Measurements from ENCODE around the gene FCN1. TPM values are rescaled to one million over a fixed set of nuclear protein-coding genes. Genes with fewer than 3 reads are reported as not detected.

The FCN1 gene
- total and polyA plus RNA-seq, 7 experiments from 2014 or later = 2.1 to 561 (median 8.1) TPM; not detected in 1

DNA sequence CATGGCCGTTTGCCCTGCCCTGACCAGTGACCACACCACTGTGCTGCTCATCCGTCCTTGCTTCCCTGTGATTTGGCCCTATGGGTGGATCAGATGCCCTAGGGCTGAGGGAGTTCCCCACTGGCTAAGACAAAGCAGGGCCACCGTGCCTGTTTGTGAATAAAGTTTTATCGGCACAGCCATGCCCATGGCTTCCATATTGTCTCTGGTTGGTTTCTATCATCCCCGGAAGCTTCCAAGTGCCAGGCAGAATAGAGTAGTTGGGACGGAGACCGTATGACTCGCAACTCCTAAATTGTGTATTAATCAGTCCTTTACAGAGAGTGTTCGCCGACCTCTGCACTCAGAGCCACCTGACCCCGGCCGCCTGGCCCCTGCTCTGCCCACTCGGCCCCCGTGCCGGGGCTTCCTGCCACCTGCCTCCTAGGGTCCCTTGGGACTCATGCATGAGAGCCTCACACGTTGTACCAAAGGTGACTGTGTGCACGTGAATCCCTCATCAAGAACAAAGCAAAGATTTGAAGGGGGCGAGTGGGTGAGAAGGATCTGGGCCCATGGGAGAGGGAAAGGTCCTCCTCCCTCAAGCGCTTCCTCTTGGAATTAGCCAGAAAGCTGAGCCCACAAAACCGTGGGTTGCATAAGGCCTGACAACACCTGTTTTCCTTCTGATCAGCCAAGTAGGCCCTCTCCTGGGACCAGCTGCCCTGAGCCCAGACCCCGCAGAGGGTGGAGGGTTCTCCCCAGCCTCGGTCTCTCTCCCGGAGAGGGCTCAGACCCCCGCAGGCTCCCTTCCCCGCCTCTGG lies 48.8 kb downstream of the FCN1 start:
- DNase-seq = no peak
- Mint-ChIP-seq H3K27ac (no peak overlapping the region), H3K9me3 (peaks cover 0 to 6% (median 0%) of the 10 kb centered on the region in 11 donors), H3K36me3 (no peaks in the 10 kb centered on the region), H3K4me1 (peaks cover 0 to 4% (median 0%) of the 10 kb centered on the region in 7 donors), H3K4me3 (no peak overlapping the region), H3K27me3 (peaks cover 0 to 11% (median 0%) of the 10 kb centered on the region in 5 donors)
- ChIA-PET POLR2A (no interaction called here), CTCF (no interaction called here)
- Histone ChIP-seq H3K27ac (ENCODE audit: low read depth, low read length) (no peak overlapping the region), H3K9me3 (ENCODE audit: control insufficient read depth in 2 of 3, low read length in 3 of 3) (no peaks in the 10 kb centered on the region), H3K4me1 (ENCODE audit: control insufficient read depth in 2 of 2, insufficient read depth in 2 of 2, low read length in 2 of 2) (no peaks in the 10 kb centered on the region), H3K36me3 (ENCODE audit: control insufficient read depth in 2 of 3, insufficient read depth in 3 of 3, low read length in 3 of 3) (no peaks in the 10 kb centered on the region), H3K27me3 (ENCODE audit: control insufficient read depth in 2 of 2, insufficient read depth in 2 of 2, low read length in 2 of 2) (no peaks in the 10 kb centered on the region), H3K4me3 (ENCODE audit: low read length) (no peak overlapping the region)
- intact Hi-C loops (cut with micrococcal nuclease) = no loop called here
- no peak for ATAC-seq

GRCh38 chr9:134867917-134868750 lies 49.6 kb downstream of the FCN1 start:
- Histone ChIP-seq H3K27ac (ENCODE audit: low read depth, low read length) (no peak overlapping the region), H3K4me3 (ENCODE audit: low read length) (no peak overlapping the region), H3K27me3 (ENCODE audit: control insufficient read depth in 2 of 2, insufficient read depth in 2 of 2, low read length in 2 of 2) (no peaks in the 10 kb centered on the region), H3K36me3 (ENCODE audit: control insufficient read depth in 2 of 3, insufficient read depth in 3 of 3, low read length in 3 of 3) (no peaks in the 10 kb centered on the region), H3K4me1 (ENCODE audit: control insufficient read depth in 2 of 2, insufficient read depth in 2 of 2, low read length in 2 of 2) (no peaks in the 10 kb centered on the region), H3K9me3 (ENCODE audit: control insufficient read depth in 2 of 3, low read length in 3 of 3) (no peaks in the 10 kb centered on the region)
- Mint-ChIP-seq H3K27ac (no peak overlapping the region), H3K36me3 (no peaks in the 10 kb centered on the region), H3K4me3 (no peak overlapping the region), H3K4me1 (peaks cover 0 to 4% (median 0%) of the 10 kb centered on the region in 7 donors), H3K27me3 (peaks cover 0 to 11% (median 0%) of the 10 kb centered on the region in 5 donors), H3K9me3 (peaks cover 0 to 6% (median 0%) of the 10 kb centered on the region in 11 donors)
- ATAC-seq = no peak
- DNase-seq = no peak
- CTCF ChIA-PET = no interaction called here
- intact Hi-C loops (cut with micrococcal nuclease) = no loop called here
- POLR2A ChIA-PET = no interaction called here

GRCh38 chr9:134864821-134865190 lies 52.9 kb downstream of the FCN1 start:
- ChIA-PET POLR2A (no interaction called here), CTCF (no interaction called here)
- peaks cover 0 to 11% (median 0%) of the 10 kb centered on the region in 11 donors for H3K9me3 Mint-ChIP-seq
- Histone ChIP-seq H3K27ac (ENCODE audit: low read depth, low read length) (no peak overlapping the region), H3K4me3 (ENCODE audit: low read length) (no peak overlapping the region), H3K9me3 (ENCODE audit: control insufficient read depth in 2 of 3, low read length in 3 of 3) (no peaks in the 10 kb centered on the region), H3K27me3 (ENCODE audit: control insufficient read depth in 2 of 2, insufficient read depth in 2 of 2, low read length in 2 of 2) (no peaks in the 10 kb centered on the region), H3K4me1 (ENCODE audit: control insufficient read depth in 2 of 2, insufficient read depth in 2 of 2, low read length in 2 of 2) (no peaks in the 10 kb centered on the region), H3K36me3 (ENCODE audit: control insufficient read depth in 2 of 3, insufficient read depth in 3 of 3, low read length in 3 of 3) (no peaks in the 10 kb centered on the region)
- peaks cover 0 to 9% (median 0%) of the 10 kb centered on the region in 5 donors for H3K27me3 Mint-ChIP-seq
- intact Hi-C loops (cut with micrococcal nuclease) = no loop called here
- no peaks in the 10 kb centered on the region for H3K36me3 Mint-ChIP-seq
- no peak overlapping the region for H3K4me3 Mint-ChIP-seq
- ATAC-seq (no peak), DNase-seq (no peak)
- no peaks in the 10 kb centered on the region for H3K4me1 Mint-ChIP-seq
- H3K27ac Mint-ChIP-seq = no peak overlapping the region

- no peaks in the 10 kb centered on the region for H3K36me3 ChIP-seq (ENCODE audit: control insufficient read depth in 2 of 3, insufficient read depth in 3 of 3, low read length in 3 of 3)
- Mint-ChIP-seq H3K27me3 (peaks cover 0 to 9% (median 0%) of the 10 kb centered on the region in 5 donors), H3K4me3 (no peak overlapping the region), H3K9me3 (peaks cover 0 to 12% (median 0%) of the 10 kb centered on the region in 11 donors), H3K36me3 (no peaks in the 10 kb centered on the region), H3K4me1 (no peaks in the 10 kb centered on the region), H3K27ac (no peak overlapping the region)
- POLR2A ChIA-PET = no interaction called here
- no peaks in the 10 kb centered on the region for H3K4me1 ChIP-seq (ENCODE audit: control insufficient read depth in 2 of 2, insufficient read depth in 2 of 2, low read length in 2 of 2)
- H3K9me3 ChIP-seq (ENCODE audit: control insufficient read depth in 2 of 3, low read length in 3 of 3) = no peaks in the 10 kb centered on the region
- H3K27ac ChIP-seq (ENCODE audit: low read depth, low read length) = no peak overlapping the region
- DNase-seq = no peak
- H3K27me3 ChIP-seq (ENCODE audit: control insufficient read depth in 2 of 2, insufficient read depth in 2 of 2, low read length in 2 of 2) = no peaks in the 10 kb centered on the region
- no peak for ATAC-seq
- intact Hi-C loops (cut with micrococcal nuclease) = no loop called here
- H3K4me3 ChIP-seq (ENCODE audit: low read length) = no peak overlapping the region
- CTCF ChIA-PET = no interaction called here
Observed at GRCh38 chr9:134863941-134864820, 53.5 kb downstream of the FCN1 start.

DNA sequence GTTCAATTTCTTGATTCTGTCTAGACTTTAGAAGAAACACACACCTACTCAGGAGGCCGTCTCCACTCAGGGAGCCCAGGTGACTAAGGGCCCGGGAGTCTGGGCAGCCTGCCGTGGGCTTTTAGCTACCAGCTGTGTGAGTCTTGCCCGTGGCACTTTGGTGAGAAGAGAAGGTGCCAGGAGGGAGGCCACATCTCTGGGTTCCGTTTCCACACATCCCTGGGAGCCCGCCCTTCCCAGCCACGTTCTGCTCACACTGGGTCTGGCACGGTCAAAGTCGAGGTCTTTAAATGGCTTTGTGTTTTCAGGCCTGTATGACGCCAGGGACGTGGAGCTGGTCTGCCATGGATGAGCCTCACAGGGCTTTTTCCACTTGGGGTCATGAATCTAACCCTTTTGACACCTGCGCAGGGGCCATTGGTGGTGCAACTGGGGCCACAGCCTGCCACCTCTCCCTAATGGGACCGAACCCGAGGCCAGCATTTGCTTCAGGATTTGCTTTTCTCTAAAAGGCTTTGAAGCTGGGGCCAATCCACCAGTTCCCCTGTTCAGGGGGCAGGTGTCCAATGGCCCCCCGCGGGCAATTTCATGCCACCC lies 54.3 kb downstream of the FCN1 start:
- Histone ChIP-seq H3K27ac (ENCODE audit: low read depth, low read length) (no peak overlapping the region), H3K27me3 (ENCODE audit: control insufficient read depth in 2 of 2, insufficient read depth in 2 of 2, low read length in 2 of 2) (no peaks in the 10 kb centered on the region), H3K4me3 (ENCODE audit: low read length) (no peak overlapping the region), H3K36me3 (ENCODE audit: control insufficient read depth in 2 of 3, insufficient read depth in 3 of 3, low read length in 3 of 3) (no peaks in the 10 kb centered on the region), H3K4me1 (ENCODE audit: control insufficient read depth in 2 of 2, insufficient read depth in 2 of 2, low read length in 2 of 2) (no peaks in the 10 kb centered on the region), H3K9me3 (ENCODE audit: control insufficient read depth in 2 of 3, low read length in 3 of 3) (no peaks in the 10 kb centered on the region)
- Mint-ChIP-seq H3K27ac (no peak overlapping the region), H3K4me3 (no peak overlapping the region), H3K27me3 (peaks cover 0 to 17% (median 0%) of the 10 kb centered on the region in 5 donors), H3K9me3 (peaks cover 0 to 12% (median 0%) of the 10 kb centered on the region in 11 donors), H3K36me3 (no peaks in the 10 kb centered on the region), H3K4me1 (no peaks in the 10 kb centered on the region)
- POLR2A ChIA-PET = no interaction called here
- CTCF ChIA-PET = no interaction called here
- no peak for ATAC-seq
- DNase-seq = no peak
- intact Hi-C loops (cut with micrococcal nuclease) = no loop called here

GRCh38 chr9:134861595-134862334 lies 55.9 kb downstream of the FCN1 start:
- ChIA-PET POLR2A (no interaction called here), CTCF (no interaction called here)
- no peaks in the 10 kb centered on the region for H3K4me1 ChIP-seq (ENCODE audit: control insufficient read depth in 2 of 2, insufficient read depth in 2 of 2, low read length in 2 of 2)
- no peaks in the 10 kb centered on the region for H3K9me3 ChIP-seq (ENCODE audit: control insufficient read depth in 2 of 3, low read length in 3 of 3)
- Mint-ChIP-seq H3K36me3 (no peaks in the 10 kb centered on the region), H3K4me3 (no peak overlapping the region), H3K4me1 (peaks cover 0 to 5% (median 0%) of the 10 kb centered on the region in 7 donors), H3K27me3 (peaks cover 0 to 29% (median 4%) of the 10 kb centered on the region in 5 donors), H3K27ac (no peak overlapping the region), H3K9me3 (peaks cover 0 to 16% (median 5%) of the 10 kb centered on the region in 11 donors)
- ATAC-seq = no peak
- intact Hi-C loops (cut with micrococcal nuclease) = no loop called here
- DNase-seq = no peak
- H3K4me3 ChIP-seq (ENCODE audit: low read length) = no peak overlapping the region
- no peak overlapping the region for H3K27ac ChIP-seq (ENCODE audit: low read depth, low read length)
- no peaks in the 10 kb centered on the region for H3K27me3 ChIP-seq (ENCODE audit: control insufficient read depth in 2 of 2, insufficient read depth in 2 of 2, low read length in 2 of 2)
- no peaks in the 10 kb centered on the region for H3K36me3 ChIP-seq (ENCODE audit: control insufficient read depth in 2 of 3, insufficient read depth in 3 of 3, low read length in 3 of 3)
